H9 (cell line): Measurements from ENCODE around the gene IQCC. TPM values are rescaled to one million over a fixed set of nuclear protein-coding genes. Genes with fewer than 3 reads are reported as not detected.

Experiments
- DNase-seq: peaks from one replicate; pipeline ENCODE4 v3.0.0-alpha.2; 2017
- H2AFZ ChIP-seq: one replicate; pipeline ENCODE4 v1.6.1; 2013; ENCODE audit warnings: mild to moderate bottlenecking, low read length, control low read depth, moderate library complexity
- H2AK5ac ChIP-seq: 2 replicates; pipeline ENCODE4 v1.6.1; 2013; ENCODE audit warnings: low read length, control low read depth, mixed read lengths; ENCODE audit not compliant: insufficient read length
- H2BK120ac ChIP-seq: one replicate; pipeline ENCODE4 v1.6.1; 2013; ENCODE audit warnings: low read depth, mild to moderate bottlenecking, low read length, control low read depth, inconsistent platforms; ENCODE audit not compliant: poor library complexity, severe bottlenecking
- H2BK12ac ChIP-seq: 2 replicates; pipeline ENCODE4 v1.6.1; 2013; ENCODE audit warnings: low read length, control low read depth, mixed read lengths, low read depth; ENCODE audit not compliant: insufficient read length
- H2BK15ac ChIP-seq: 2 replicates; pipeline ENCODE4 v1.6.1; 2013; ENCODE audit warnings: low read depth, low read length, control low read depth
- H2BK20ac ChIP-seq: one replicate; pipeline ENCODE4 v1.6.1; 2013; ENCODE audit warnings: low read depth, mild to moderate bottlenecking, low read length, control low read depth, inconsistent platforms; ENCODE audit not compliant: poor library complexity, severe bottlenecking
- H2BK5ac ChIP-seq: 2 replicates; pipeline ENCODE4 v1.6.1; 2013; ENCODE audit warnings: low read length, control low read depth, mixed read lengths; ENCODE audit not compliant: insufficient read length
- H3K14ac ChIP-seq: 2 replicates; pipeline ENCODE4 v1.6.1; 2013; ENCODE audit warnings: low read length, control low read depth; ENCODE audit not compliant: insufficient read depth
- H3K18ac ChIP-seq: 2 replicates; pipeline ENCODE4 v1.6.1; 2013; ENCODE audit warnings: low read depth, mild to moderate bottlenecking, mixed read lengths, low read length, control low read depth; ENCODE audit not compliant: insufficient read length
- H3K23ac ChIP-seq: 2 replicates; pipeline ENCODE4 v1.6.1; 2013; ENCODE audit warnings: low read length, control low read depth, mixed read lengths, low read depth; ENCODE audit not compliant: insufficient read length
- H3K23me2 ChIP-seq: 2 replicates; pipeline ENCODE4 v1.6.1; 2013; ENCODE audit warnings: low read depth, mild to moderate bottlenecking, mixed read lengths, low read length, control low read depth; ENCODE audit not compliant: insufficient read length, poor library complexity, severe bottlenecking
- H3K27ac ChIP-seq: 2 replicates; pipeline ENCODE4 v1.5.1; 2013; ENCODE audit warnings: low read length, control low read depth, mixed read lengths, low read depth; ENCODE audit not compliant: insufficient read length
- H3K27me3 ChIP-seq: 2 replicates; pipeline ENCODE4 v1.6.1; 2013; ENCODE audit warnings: low read length, control low read depth, inconsistent platforms; ENCODE audit not compliant: insufficient read depth
- H3K4ac ChIP-seq: 2 replicates; pipeline ENCODE4 v1.6.1; 2013; ENCODE audit warnings: low read depth, mild to moderate bottlenecking, control low read depth, inconsistent platforms, low read length, moderate library complexity
- H3K4me1 ChIP-seq: 2 replicates; pipeline ENCODE4 v1.6.1; 2013; ENCODE audit warnings: low read length, control low read depth, inconsistent platforms; ENCODE audit not compliant: insufficient read depth
- H3K4me2 ChIP-seq: 2 replicates; pipeline ENCODE4 v1.6.1; 2013; ENCODE audit warnings: low read length, control low read depth, mixed read lengths; ENCODE audit not compliant: insufficient read length, insufficient read depth
- H3K56ac ChIP-seq: 2 replicates; pipeline ENCODE4 v1.6.1; 2013; ENCODE audit warnings: low read depth, mild to moderate bottlenecking, mixed read lengths, low read length, control low read depth; ENCODE audit not compliant: insufficient read length
- H3K79me1 ChIP-seq: 2 replicates; pipeline ENCODE4 v1.6.1; 2013; ENCODE audit warnings: low read depth, mild to moderate bottlenecking, moderate library complexity, low read length, control low read depth, inconsistent platforms; ENCODE audit not compliant: insufficient read depth, poor library complexity, severe bottlenecking
- H3K79me2 ChIP-seq: 2 replicates; pipeline ENCODE4 v1.6.1; 2013; ENCODE audit warnings: low read length, control low read depth, inconsistent platforms; ENCODE audit not compliant: insufficient read depth
- H3K9ac ChIP-seq: 2 replicates; pipeline ENCODE4 v1.6.1; 2013; ENCODE audit warnings: low read length, control low read depth, mixed read lengths; ENCODE audit not compliant: insufficient read length; ENCODE audit errors: extremely low read depth
- H3K9me3 ChIP-seq: one replicate; pipeline ENCODE4 v1.6.1; 2013; ENCODE audit warnings: low read depth, low read length, inconsistent platforms; ENCODE audit not compliant: control insufficient read depth
- H3T11ph ChIP-seq: one replicate; pipeline ENCODE4 v1.6.1; 2013; ENCODE audit warnings: mild to moderate bottlenecking, low read length, control low read depth, inconsistent platforms
- H4K20me1 ChIP-seq: one replicate; pipeline ENCODE4 v1.6.1; 2013; ENCODE audit not compliant: control insufficient read depth, insufficient read length, insufficient read depth
- H4K5ac ChIP-seq: 2 replicates; pipeline ENCODE4 v1.6.1; 2013; ENCODE audit warnings: low read depth, mild to moderate bottlenecking, mixed read lengths, low read length, control low read depth; ENCODE audit not compliant: insufficient read length
- H4K8ac ChIP-seq: replicated peaks from 2 replicates; pipeline ENCODE4 v1.6.1; 2013; ENCODE audit warnings: low read length, control low read depth, mixed read lengths, low read depth; ENCODE audit not compliant: insufficient read length
- H4K91ac ChIP-seq: 2 replicates; pipeline ENCODE4 v1.6.1; 2013; ENCODE audit warnings: low read depth, mild to moderate bottlenecking, moderate library complexity, mixed read lengths, low read length, control low read depth; ENCODE audit not compliant: insufficient read length
- H3K27ac Mint-ChIP-seq, 3 experiments: 2 replicates in 2 of 3; 3 replicates in 1 of 3; pipeline ENCODE4 v1.8.0; 2020 to 2021; ENCODE audit warnings: mixed read lengths in 3 of 3, mild to moderate bottlenecking in 1 of 3, moderate library complexity in 1 of 3
- H3K27me3 Mint-ChIP-seq: 2 replicates; pipeline ENCODE4 v1.8.0; 2021; ENCODE audit warnings: low read depth, mild to moderate bottlenecking, moderate library complexity, mixed read lengths
- H3K36me3 Mint-ChIP-seq, 3 experiments: 2 replicates in 2 of 3; 3 replicates in 1 of 3; pipeline ENCODE4 v1.8.0; 2020 to 2021; ENCODE audit warnings: low read depth in 3 of 3, mixed read lengths in 3 of 3; ENCODE audit not compliant: insufficient read depth in 1 of 3
- H3K4me1 Mint-ChIP-seq, 2 experiments: 2 replicates each; pipeline ENCODE4 v1.8.0; 2020; ENCODE audit warnings: mixed read lengths in 2 of 2
- H3K4me3 Mint-ChIP-seq, 2 experiments: 2 replicates in 1 of 2; 3 replicates in 1 of 2; pipeline ENCODE4 v1.8.0; 2020 to 2021; ENCODE audit warnings: mild to moderate bottlenecking in 2 of 2, mixed read lengths in 2 of 2, moderate library complexity in 1 of 2
- H3K9me3 Mint-ChIP-seq, 2 experiments: 2 replicates in 1 of 2; 3 replicates in 1 of 2; pipeline ENCODE4 v1.8.0; 2020; ENCODE audit warnings: mild to moderate bottlenecking in 2 of 2, mixed read lengths in 2 of 2, moderate library complexity in 1 of 2
- CTCF ChIP-seq: fragments of 200-600 bp; sonication (generic); conservative IDR thresholded peaks from 3 replicates; pipeline ENCODE4 v1.8.0; 2021; ENCODE audit warnings: antibody characterized with exemption, mild to moderate bottlenecking
- WGBS: extraction: QIAGEN DNeasy Blood & Tissue Kit; methylation state at CpG from one replicate; pipeline ENCODE4 v1.1.7; 2013; ENCODE audit warnings: missing lambda C conversion rate, low lambda C conversion rate, mixed read lengths; ENCODE audit not compliant: insufficient read length; ENCODE audit errors: extremely low coverage; 5-methylcytosine and 5-hydroxymethylcytosine counted together
- total RNA-seq: library from RNA; stranded (reverse); gene quantifications from 2 replicates; pipeline ENCODE4 v1.2.1, GENCODE V29; 2021

Gene IQCC
- total RNA-seq, 1 experiment from 2014 or later = 5.3 TPM

GRCh38 chr1:32247983-32248889 is 42.8 kb downstream of the IQCC start:
- no peak overlapping the region for H3T11ph ChIP-seq
- H2AK5ac ChIP-seq = no peak overlapping the region
- no peak overlapping the region for H3K23ac ChIP-seq
- H3K14ac ChIP-seq = no peak overlapping the region
- no CpG with 5 or more reads among the region's 31 CpGs for WGBS
- Mint-ChIP-seq H3K4me1 (peaks cover 26 to 32% of the 10 kb centered on the region in 2 experiments), H3K36me3 (no peaks in the 10 kb centered on the region), H3K9me3 (no peaks in the 10 kb centered on the region), H3K27me3 (peaks cover 2% of the 10 kb centered on the region; the same call in 1 of the 2 replicates), H3K4me3 (peak overlapping the region; percentile 54 to 71), H3K27ac (peak overlapping the region in 2 of 3 experiments; percentile 40 to 94; a peak in 4 of 7 replicates)
- H3K23me2 ChIP-seq = no peaks in the 10 kb centered on the region
- no peak overlapping the region for H2BK15ac ChIP-seq
- no peaks in the 10 kb centered on the region for H4K20me1 ChIP-seq
- H3K4me1 ChIP-seq = peaks cover 7% of the 10 kb centered on the region; the same call in 1 of the 2 replicates
- no peaks in the 10 kb centered on the region; the same call in 1 of the 2 replicates for H3K27me3 ChIP-seq
- H3K4ac ChIP-seq = no peak overlapping the region
- no peak overlapping the region for H3K56ac ChIP-seq
- no peak overlapping the region for H3K18ac ChIP-seq
- H3K9me3 ChIP-seq = no peaks in the 10 kb centered on the region
- H2AFZ ChIP-seq = no peak overlapping the region
- no peak overlapping the region for H2BK20ac ChIP-seq
- no peaks in the 10 kb centered on the region for H3K79me1 ChIP-seq
- H3K27ac ChIP-seq = no peak overlapping the region
- H2BK12ac ChIP-seq = no peak overlapping the region
- no peaks in the 10 kb centered on the region for H3K79me2 ChIP-seq
- H3K4me2 ChIP-seq = peak overlapping the region; percentile 40
- no peak overlapping the region for H4K8ac ChIP-seq
- no peak overlapping the region for H4K5ac ChIP-seq
- H2BK5ac ChIP-seq = no peak overlapping the region
- TF ChIP-seq CTCF = peak; percentile 98
- H2BK120ac ChIP-seq = no peak overlapping the region
- no peak overlapping the region for H3K9ac ChIP-seq
- peak; percentile 96 for DNase-seq
- no peak overlapping the region for H4K91ac ChIP-seq
